NK-92 (cell line): ENCODE results near the gene TNFSF8.

Experiments
- DNase-seq: peaks from one replicate; lab custom pipeline; 2025; ENCODE audit not compliant: unreplicated experiment; lab: John Stamatoyannopoulos, UW

The TNFSF8 gene

GRCh38 chr9:114905170-114905940, 25.0 kb downstream of the TNFSF8 start:
- DNase-seq: no peak

GRCh38 chr9:114902786-114903524, 27.4 kb downstream of the TNFSF8 start:
- no peak for DNase-seq

- DNase-seq: no peak
Measured at GRCh38 chr9:114900942-114901802, 29.2 kb downstream of the TNFSF8 start.

- DNase-seq: no peak
Measured at GRCh38 chr9:114899995-114900394, 30.4 kb downstream of the TNFSF8 start.

GRCh38 chr9:114899461-114899860, 30.9 kb downstream of the TNFSF8 start:
- no peak for DNase-seq

GRCh38 chr9:114898741-114899140, 31.6 kb downstream of the TNFSF8 start:
- DNase-seq: no peak

- DNase-seq: no peak
Measured at GRCh38 chr9:114897196-114897595, 33.2 kb downstream of the TNFSF8 start.

GRCh38 chr9:114896344-114896743, 34.0 kb downstream of the TNFSF8 start:
- no peak for DNase-seq

GRCh38 chr9:114895521-114895991, 34.8 kb downstream of the TNFSF8 start:
- no peak for DNase-seq

- DNase-seq: no peak
Measured at GRCh38 chr9:114894609-114895433, 35.6 kb downstream of the TNFSF8 start.

GRCh38 chr9:114894206-114894605, 36.2 kb downstream of the TNFSF8 start:
- no peak for DNase-seq

- DNase-seq: no peak
Measured at GRCh38 chr9:114893221-114894010, 37.0 kb downstream of the TNFSF8 start.

GRCh38 chr9:114889802-114890224, 40.6 kb downstream of the TNFSF8 start:
- no peak for DNase-seq

GRCh38 chr9:114888607-114889006, 41.8 kb downstream of the TNFSF8 start:
- DNase-seq: no peak

- DNase-seq: no peak
Measured at GRCh38 chr9:114887963-114888362, 42.4 kb downstream of the TNFSF8 start.

GRCh38 chr9:114884787-114885452, 45.5 kb downstream of the TNFSF8 start:
- DNase-seq: no peak

GRCh38 chr9:114883709-114884108, 46.7 kb downstream of the TNFSF8 start:
- DNase-seq: no peak

GRCh38 chr9:114880291-114880745, 50.1 kb downstream of the TNFSF8 start:
- no peak for DNase-seq
